WTC11 (cell line): ENCODE data around the gene ASB8. TPM values are rescaled to one million over a fixed set of nuclear protein-coding genes. Genes with fewer than 3 reads are reported as not detected.

ENCODE experiments used
- ATAC-seq: fragments of 200-7000 bp; cut with Tn5 transposase; 2 replicates; pipeline ENCODE4 v1.10.0; 2021; ENCODE audit warnings: mild to moderate bottlenecking, moderate library complexity
- CTCF ChIA-PET: fragments of 300-600 bp; sonication (Branson Sonifier 250); formaldehyde crosslinking; loops from one replicate; lab custom pipeline; 2021; ENCODE audit warnings: antibody characterized with exemption; lab: Charles Lee
- POLR2A ChIA-PET: fragments of 350-600 bp; sonication (Branson Sonifier 250); formaldehyde crosslinking; loops from one replicate; lab custom pipeline; 2021; ENCODE audit warnings: antibody characterized with exemption; lab: Charles Lee
- DNase-seq: peaks from one replicate; pipeline ENCODE4 v3.0.0; 2021; ENCODE audit warnings: low spot score
- H3K27ac Mint-ChIP-seq: 2 replicates; pipeline ENCODE4 v1.8.0; 2021; ENCODE audit warnings: mixed read lengths
- H3K27me3 Mint-ChIP-seq: 2 replicates; pipeline ENCODE4 v1.8.0; 2021; ENCODE audit warnings: low read depth, mild to moderate bottlenecking, moderate library complexity, mixed read lengths
- H3K36me3 Mint-ChIP-seq: 2 replicates; pipeline ENCODE4 v1.8.0; 2021; ENCODE audit warnings: mixed read lengths
- H3K4me1 Mint-ChIP-seq: 2 replicates; pipeline ENCODE4 v1.8.0; 2022; ENCODE audit warnings: mixed read lengths
- H3K4me3 Mint-ChIP-seq: 2 replicates; pipeline ENCODE4 v1.8.0; 2021; ENCODE audit warnings: mild to moderate bottlenecking, moderate library complexity, mixed read lengths
- H3K9me3 Mint-ChIP-seq: 2 replicates; pipeline ENCODE4 v1.8.0; 2021; ENCODE audit warnings: mixed read lengths
- ATF3 ChIP-seq: sonication (generic); formaldehyde crosslinking; conservative IDR thresholded peaks from 2 replicates; pipeline ENCODE4 v1.8.1; 2022; ENCODE audit warnings: mild to moderate bottlenecking, missing genetic modification reagents
- CREB1 ChIP-seq: sonication (generic); formaldehyde crosslinking; IDR thresholded peaks from 2 replicates; pipeline ENCODE4 v1.8.0; 2023; ENCODE audit warnings: mild to moderate bottlenecking, missing genetic modification reagents
- FOXP1 ChIP-seq: sonication (generic); formaldehyde crosslinking; IDR thresholded peaks from 2 replicates; pipeline ENCODE4 v1.8.0; 2022; ENCODE audit warnings: missing genetic modification reagents, mild to moderate bottlenecking, moderate library complexity, borderline replicate concordance
- GABPB1 ChIP-seq: sonication (generic); formaldehyde crosslinking; IDR thresholded peaks from 2 replicates; pipeline ENCODE4 v1.8.1; 2023; ENCODE audit warnings: mild to moderate bottlenecking, missing genetic modification reagents
- GTF2I ChIP-seq: fragments of 250-450 bp; sonication (Bioruptor Pico); conservative IDR thresholded peaks from 2 replicates; pipeline ENCODE4 v1.4.0; 2021; ENCODE audit warnings: mild to moderate bottlenecking
- JUN ChIP-seq: sonication (generic); formaldehyde crosslinking; IDR thresholded peaks from 2 replicates; pipeline ENCODE4 v1.8.0; 2023; ENCODE audit warnings: mild to moderate bottlenecking, missing genetic modification reagents
- MAX ChIP-seq: sonication (generic); formaldehyde crosslinking; IDR thresholded peaks from 2 replicates; pipeline ENCODE4 v1.8.0; 2022; ENCODE audit warnings: mild to moderate bottlenecking, missing genetic modification reagents
- PRDM15 ChIP-seq: sonication (generic); formaldehyde crosslinking; IDR thresholded peaks from 2 replicates; pipeline ENCODE4 v1.8.0; 2022; ENCODE audit warnings: missing genetic modification reagents
- SOX15 ChIP-seq: fragments of 250-450 bp; sonication (Bioruptor Pico); IDR thresholded peaks from 2 replicates; pipeline ENCODE4 v1.9.0; 2021; ENCODE audit warnings: mild to moderate bottlenecking
- ZNF121 ChIP-seq: sonication (generic); formaldehyde crosslinking; IDR thresholded peaks from 2 replicates; pipeline ENCODE4 v1.8.0; 2023; ENCODE audit warnings: missing genetic modification reagents
- ZNF281 ChIP-seq: sonication (generic); formaldehyde crosslinking; IDR thresholded peaks from 2 replicates; pipeline ENCODE4 v1.8.0; 2023; ENCODE audit warnings: mild to moderate bottlenecking, missing genetic modification reagents
- ZNF512 ChIP-seq: sonication (generic); formaldehyde crosslinking; IDR thresholded peaks from 2 replicates; pipeline ENCODE4 v1.8.1; 2022; ENCODE audit warnings: missing genetic modification reagents, borderline replicate concordance
- total RNA-seq: library from RNA; stranded (reverse); gene quantifications from 3 replicates; pipeline ENCODE4 v1.2.3, GENCODE V29; 2021
- TF ChIP-seq, protein P1 (sequence below): sonication (generic); formaldehyde crosslinking; IDR thresholded peaks from 2 replicates; pipeline ENCODE4 v1.8.1; 2022; ENCODE audit warnings: low read depth, missing genetic modification reagents, borderline replicate concordance
- TF ChIP-seq, protein P2 (sequence below): sonication (generic); formaldehyde crosslinking; conservative IDR thresholded peaks from 2 replicates; pipeline ENCODE4 v1.8.1; 2023; ENCODE audit warnings: mild to moderate bottlenecking, low read depth, missing genetic modification reagents, moderate library complexity
- TF ChIP-seq, protein P3 (sequence below): sonication (generic); formaldehyde crosslinking; IDR thresholded peaks from 2 replicates; pipeline ENCODE4 v1.8.1; 2023; ENCODE audit warnings: mild to moderate bottlenecking, missing genetic modification reagents
- TF ChIP-seq, protein P4 (sequence below): fragments of 200-600 bp; IDR thresholded peaks from 2 replicates; pipeline ENCODE4 v1.8.0; 2022; ENCODE audit warnings: antibody characterized with exemption

Gene ASB8
- total RNA-seq, 1 experiment from 2014 or later: 7.4 TPM

DNA sequence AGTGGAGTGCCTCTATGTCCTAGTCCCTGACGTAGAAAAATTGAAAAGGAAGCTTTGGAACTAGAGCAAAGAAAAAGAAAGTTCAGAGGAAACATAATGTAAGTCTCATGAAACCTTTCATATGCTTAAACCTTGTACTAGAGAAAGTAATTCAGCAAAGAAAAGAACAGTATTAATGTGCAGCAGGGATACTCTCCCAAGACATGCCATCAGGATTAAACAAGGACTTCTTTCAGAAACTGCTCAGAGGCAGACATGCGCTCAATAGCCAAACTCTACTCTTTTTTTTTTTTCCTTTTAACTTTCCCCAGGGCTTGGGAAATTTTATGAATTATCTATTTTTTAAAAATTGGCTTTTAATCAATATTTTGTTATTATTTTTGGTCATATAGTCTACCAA is 7.1 kb upstream of the ASB8 start (continued):
- TF ChIP-seq, protein P1, sequence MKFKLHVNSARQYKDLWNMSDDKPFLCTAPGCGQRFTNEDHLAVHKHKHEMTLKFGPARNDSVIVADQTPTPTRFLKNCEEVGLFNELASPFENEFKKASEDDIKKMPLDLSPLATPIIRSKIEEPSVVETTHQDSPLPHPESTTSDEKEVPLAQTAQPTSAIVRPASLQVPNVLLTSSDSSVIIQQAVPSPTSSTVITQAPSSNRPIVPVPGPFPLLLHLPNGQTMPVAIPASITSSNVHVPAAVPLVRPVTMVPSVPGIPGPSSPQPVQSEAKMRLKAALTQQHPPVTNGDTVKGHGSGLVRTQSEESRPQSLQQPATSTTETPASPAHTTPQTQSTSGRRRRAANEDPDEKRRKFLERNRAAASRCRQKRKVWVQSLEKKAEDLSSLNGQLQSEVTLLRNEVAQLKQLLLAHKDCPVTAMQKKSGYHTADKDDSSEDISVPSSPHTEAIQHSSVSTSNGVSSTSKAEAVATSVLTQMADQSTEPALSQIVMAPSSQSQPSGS (CRISPR knock-in tag): no peak
- TF ChIP-seq, protein P2, sequence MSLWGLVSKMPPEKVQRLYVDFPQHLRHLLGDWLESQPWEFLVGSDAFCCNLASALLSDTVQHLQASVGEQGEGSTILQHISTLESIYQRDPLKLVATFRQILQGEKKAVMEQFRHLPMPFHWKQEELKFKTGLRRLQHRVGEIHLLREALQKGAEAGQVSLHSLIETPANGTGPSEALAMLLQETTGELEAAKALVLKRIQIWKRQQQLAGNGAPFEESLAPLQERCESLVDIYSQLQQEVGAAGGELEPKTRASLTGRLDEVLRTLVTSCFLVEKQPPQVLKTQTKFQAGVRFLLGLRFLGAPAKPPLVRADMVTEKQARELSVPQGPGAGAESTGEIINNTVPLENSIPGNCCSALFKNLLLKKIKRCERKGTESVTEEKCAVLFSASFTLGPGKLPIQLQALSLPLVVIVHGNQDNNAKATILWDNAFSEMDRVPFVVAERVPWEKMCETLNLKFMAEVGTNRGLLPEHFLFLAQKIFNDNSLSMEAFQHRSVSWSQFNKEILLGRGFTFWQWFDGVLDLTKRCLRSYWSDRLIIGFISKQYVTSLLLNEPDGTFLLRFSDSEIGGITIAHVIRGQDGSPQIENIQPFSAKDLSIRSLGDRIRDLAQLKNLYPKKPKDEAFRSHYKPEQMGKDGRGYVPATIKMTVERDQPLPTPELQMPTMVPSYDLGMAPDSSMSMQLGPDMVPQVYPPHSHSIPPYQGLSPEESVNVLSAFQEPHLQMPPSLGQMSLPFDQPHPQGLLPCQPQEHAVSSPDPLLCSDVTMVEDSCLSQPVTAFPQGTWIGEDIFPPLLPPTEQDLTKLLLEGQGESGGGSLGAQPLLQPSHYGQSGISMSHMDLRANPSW (CRISPR knock-in tag): no peak
- TF ChIP-seq FOXP1 (CRISPR knock-in tag) (no peak), JUN (CRISPR knock-in tag) (no peak), GABPB1 (no peak), ATF3 (CRISPR knock-in tag) (no peak), MAX (CRISPR knock-in tag) (no peak), SOX15 (CRISPR knock-in tag) (no peak)
- TF ChIP-seq, protein P3, sequence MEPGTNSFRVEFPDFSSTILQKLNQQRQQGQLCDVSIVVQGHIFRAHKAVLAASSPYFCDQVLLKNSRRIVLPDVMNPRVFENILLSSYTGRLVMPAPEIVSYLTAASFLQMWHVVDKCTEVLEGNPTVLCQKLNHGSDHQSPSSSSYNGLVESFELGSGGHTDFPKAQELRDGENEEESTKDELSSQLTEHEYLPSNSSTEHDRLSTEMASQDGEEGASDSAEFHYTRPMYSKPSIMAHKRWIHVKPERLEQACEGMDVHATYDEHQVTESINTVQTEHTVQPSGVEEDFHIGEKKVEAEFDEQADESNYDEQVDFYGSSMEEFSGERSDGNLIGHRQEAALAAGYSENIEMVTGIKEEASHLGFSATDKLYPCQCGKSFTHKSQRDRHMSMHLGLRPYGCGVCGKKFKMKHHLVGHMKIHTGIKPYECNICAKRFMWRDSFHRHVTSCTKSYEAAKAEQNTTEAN: no peak

- H3K36me3 Mint-ChIP-seq: no peaks in the 10 kb centered on the region
- no peak overlapping the region for H3K4me3 Mint-ChIP-seq
- no peak for ATAC-seq
- no peaks in the 10 kb centered on the region for H3K9me3 Mint-ChIP-seq
- POLR2A ChIA-PET: no interaction called here
- no peak overlapping the region for H3K27ac Mint-ChIP-seq
- CTCF ChIA-PET: interaction anchor here (1.0 kb wide), 1 partner anchor 79 kb away, joined by 3 read pairs; no protein-coding TSS in a partner anchor
- H3K27me3 Mint-ChIP-seq: peaks cover 8% of the 10 kb centered on the region
- peaks cover under 1% of the 10 kb centered on the region; the same call in 1 of the 2 replicates for H3K4me1 Mint-ChIP-seq
- no peak for DNase-seq
- TF ChIP-seq, protein P4, sequence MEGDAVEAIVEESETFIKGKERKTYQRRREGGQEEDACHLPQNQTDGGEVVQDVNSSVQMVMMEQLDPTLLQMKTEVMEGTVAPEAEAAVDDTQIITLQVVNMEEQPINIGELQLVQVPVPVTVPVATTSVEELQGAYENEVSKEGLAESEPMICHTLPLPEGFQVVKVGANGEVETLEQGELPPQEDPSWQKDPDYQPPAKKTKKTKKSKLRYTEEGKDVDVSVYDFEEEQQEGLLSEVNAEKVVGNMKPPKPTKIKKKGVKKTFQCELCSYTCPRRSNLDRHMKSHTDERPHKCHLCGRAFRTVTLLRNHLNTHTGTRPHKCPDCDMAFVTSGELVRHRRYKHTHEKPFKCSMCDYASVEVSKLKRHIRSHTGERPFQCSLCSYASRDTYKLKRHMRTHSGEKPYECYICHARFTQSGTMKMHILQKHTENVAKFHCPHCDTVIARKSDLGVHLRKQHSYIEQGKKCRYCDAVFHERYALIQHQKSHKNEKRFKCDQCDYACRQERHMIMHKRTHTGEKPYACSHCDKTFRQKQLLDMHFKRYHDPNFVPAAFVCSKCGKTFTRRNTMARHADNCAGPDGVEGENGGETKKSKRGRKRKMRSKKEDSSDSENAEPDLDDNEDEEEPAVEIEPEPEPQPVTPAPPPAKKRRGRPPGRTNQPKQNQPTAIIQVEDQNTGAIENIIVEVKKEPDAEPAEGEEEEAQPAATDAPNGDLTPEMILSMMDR: no peak
- TF ChIP-seq ZNF281 (CRISPR knock-in tag): no peak
- no peak for TF ChIP-seq ZNF512 (CRISPR knock-in tag)
- no peak for TF ChIP-seq CREB1 (CRISPR knock-in tag)
- TF ChIP-seq PRDM15 (CRISPR knock-in tag): no peak
- TF ChIP-seq, protein P2 (CRISPR knock-in tag): no peak
- TF ChIP-seq GTF2I (CRISPR knock-in tag): no peak
- no peak for TF ChIP-seq ZNF121 (CRISPR knock-in tag)
These were observed 5.9 kb upstream of the ASB8 start for GRCh38 chr12:48163150-48163747.
